ENCODE measurements around the gene ZNF22. TPM values are rescaled to one million over a fixed set of nuclear protein-coding genes. Genes with fewer than 3 reads are reported as not detected.

ZNF22 gene
- total and polyA plus RNA-seq, 2 of the 8 experiments (the other 6 are each of a cell fraction or from before 2014, with no cell fraction given): 18.2 to 45.2 TPM

DNA sequence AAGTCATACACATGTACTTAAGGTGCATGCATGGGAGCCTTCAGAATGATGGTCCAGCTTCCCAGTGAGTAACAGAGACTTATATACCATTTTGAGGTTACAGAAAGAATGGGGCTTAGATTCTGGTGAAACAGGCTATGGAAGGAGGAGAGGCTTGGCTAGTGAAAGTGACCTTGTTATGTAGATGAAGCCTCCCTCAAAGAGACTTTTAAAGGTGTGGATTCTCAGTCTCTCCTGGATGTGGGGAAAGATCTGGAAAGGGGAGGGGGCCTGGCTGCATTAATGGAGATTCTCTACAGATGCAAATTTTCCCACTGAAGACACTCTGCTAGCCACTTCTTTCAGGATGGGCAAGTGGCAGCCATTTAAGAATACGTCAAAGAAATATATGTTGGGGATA lies 35.6 kb upstream of the ZNF22 start:
- H3K9ac ChIP-seq (replicated peaks in 1 of 4; ENCODE audit: extremely low read depth in 1 of 4, low read depth in 3 of 4, low read length in 3 of 4): no peak overlapping the region
- POLR2A ChIA-PET (ENCODE audit: partially characterized antibody): interaction anchor here (0.9 to 3.5 kb wide), 10 partner anchors 9 to 35 kb away, joined by 3 to 17 read pairs (median 6); partner anchors contain the start of genes DEPP1 and ZNF22
- TF ChIP-seq SP4 (IDR thresholded peaks at IDR 0.05; ENCODE audit: low read length): no peak
- TF ChIP-seq SIN3A (conservative IDR thresholded peaks at IDR 0.05 in 1 of 2, IDR thresholded peaks at IDR 0.05 in 1 of 2; ENCODE audit: low read depth in 1 of 2, low read length in 2 of 2): no peak
- TF ChIP-seq SRF (IDR thresholded peaks at IDR 0.05; ENCODE audit: low read depth, low read length): no peak
- TF ChIP-seq RXRA (IDR thresholded peaks at IDR 0.05; ENCODE audit: insufficient read depth, low read depth, low read length): no peak
- no peak for TF ChIP-seq BCL11A (IDR thresholded peaks at IDR 0.05; ENCODE audit: low read depth in 2 of 2, low read length in 2 of 2)
- no peak for TF ChIP-seq SIRT6 (IDR thresholded peaks at IDR 0.05; ENCODE audit: low read length)
- no peak for TF ChIP-seq NANOG (IDR thresholded peaks at IDR 0.05; ENCODE audit: insufficient read depth, low read depth, low read length, poor library complexity, severe bottlenecking)
- TF ChIP-seq KDM5A (IDR thresholded peaks at IDR 0.05; ENCODE audit: low read length): no peak
- TF ChIP-seq TAF7 (optimal IDR thresholded peaks at IDR 0.05; ENCODE audit: borderline replicate concordance, low read depth, low read length): no peak
- no peak for TF ChIP-seq KDM1A (IDR thresholded peaks at IDR 0.05; ENCODE audit: borderline replicate concordance, low read length)
- TF ChIP-seq RAD21 (IDR thresholded peaks at IDR 0.05 in 1 of 2, conservative IDR thresholded peaks at IDR 0.05 in 1 of 2; ENCODE audit: low read depth in 2 of 2, low read length in 2 of 2): no peak
- TF ChIP-seq NRF1 (IDR thresholded peaks at IDR 0.05; ENCODE audit: low read depth, low read length): no peak
- no peak for TF ChIP-seq SP2 (IDR thresholded peaks at IDR 0.05; ENCODE audit: low read length)

More for the DNA sequence above, 35.6 kb upstream of the ZNF22 start:
- H2BK15ac ChIP-seq (ENCODE audit: low read length): no peak overlapping the region
- no peak overlapping the region for H4K5ac ChIP-seq (ENCODE audit: insufficient read length, low read depth, low read length)
- H4K20me1 ChIP-seq (replicated peaks in 1 of 2; ENCODE audit: control insufficient read depth in 1 of 2, insufficient read depth in 2 of 2, low read length in 2 of 2): peaks cover 0 to 2% of the 10 kb centered on the region in 2 experiments
- peak overlapping the region; percentile 35 to 54; a peak in 3 of 4 replicates for H3K4me2 ChIP-seq (ENCODE audit: insufficient read depth in 1 of 2, low read depth in 2 of 2, low read length in 2 of 2)
- DNase-seq (ENCODE audit: low read depth in 1 of 2, low spot score in 2 of 2) (peak in 1 of 2 experiments; percentile 30), FAIRE-seq (no peak)
- no peaks in the 10 kb centered on the region; a peak in 1 of 4 replicates for H3K79me2 ChIP-seq (ENCODE audit: control insufficient read depth in 1 of 2, insufficient read depth in 2 of 2, low read length in 2 of 2)
- peak overlapping the region; percentile 97; the same call in 1 of the 2 replicates for H2BK20ac ChIP-seq (ENCODE audit: low read length)
- H2AFZ ChIP-seq (ENCODE audit: low read length): no peak overlapping the region
- H3K18ac ChIP-seq (ENCODE audit: extremely low read depth, low read length): 0 out of 2 replicates have a peak overlapping the region, but pooled peaks have one; percentile 76
- H3K9me3 ChIP-seq (ENCODE audit: insufficient read depth in 2 of 2, low read depth in 1 of 2, low read length in 1 of 2): no peaks in the 10 kb centered on the region
- peak overlapping the region; percentile 82 for H4K91ac ChIP-seq (replicated peaks; ENCODE audit: insufficient read length, low read length)
- H3K36me3 ChIP-seq (ENCODE audit: control insufficient read depth in 2 of 4, insufficient read depth in 4 of 4, low read length in 3 of 4): no peaks in the 10 kb centered on the region; a peak in 1 of 8 replicates
- no peak overlapping the region for H4K8ac ChIP-seq (ENCODE audit: extremely low read depth, insufficient read depth, low read length)
- H3K79me1 ChIP-seq (ENCODE audit: low read depth, low read length): peaks cover 5% of the 10 kb centered on the region; the same call in 1 of the 2 replicates
- no peak overlapping the region for H3K27ac ChIP-seq (ENCODE audit: low read depth, low read length)
- H3K4me1 ChIP-seq (replicated peaks in 1 of 4; ENCODE audit: control insufficient read depth in 3 of 4, insufficient read depth in 4 of 4, low read length in 3 of 4): peaks cover 22 to 46% (median 31%) of the 10 kb centered on the region in 4 experiments
- H2BK12ac ChIP-seq (ENCODE audit: low read depth, low read length): 0 out of 2 replicates have a peak overlapping the region, but pooled peaks have one; percentile 55
- H3K4me3 ChIP-seq (ENCODE audit: extremely low read depth in 1 of 4, insufficient read depth in 2 of 4, low read depth in 3 of 4, low read length in 4 of 4): peak overlapping the region in 1 of 4 experiments; percentile 24; a peak in 1 of 8 replicates
- no peak overlapping the region for H3K23ac ChIP-seq (ENCODE audit: insufficient read length)
- peak overlapping the region; percentile 97 for H2BK120ac ChIP-seq (replicated peaks; ENCODE audit: low read depth, low read length)
- H2BK5ac ChIP-seq (ENCODE audit: low read depth, low read length): peak overlapping the region; percentile 94; the same call in 1 of the 2 replicates
- no peak overlapping the region for H3K56ac ChIP-seq (replicated peaks; ENCODE audit: insufficient read length, low read depth, low read length)
- H3K4ac ChIP-seq (replicated peaks; ENCODE audit: insufficient read length, low read depth, low read length): no peak overlapping the region
- CTCF ChIA-PET (ENCODE audit: partially characterized antibody): interaction anchor here (0.9 to 11.2 kb wide), 10 partner anchors 8 to 567 kb away, joined by 3 to 143 read pairs (median 16); partner anchors contain the start of gene DEPP1
- H2AK5ac ChIP-seq (ENCODE audit: low read depth, low read length): peak overlapping the region; percentile 94; the same call in 1 of the 2 replicates
- 91% methylated on average over 1 of the region's 1 CpG; no CpG with 5 or more reads in 1 of the 2 experiments for WGBS, 2 experiments (ENCODE audit: extremely low coverage in 1 of 2, insufficient coverage in 1 of 2, insufficient read length in 1 of 2, insufficient replicate concordance in 2 of 2, low coverage in 1 of 2, low lambda C conversion rate in 2 of 2, missing lambda C conversion rate in 1 of 2)
- H3K27me3 ChIP-seq (replicated peaks in 1 of 4; ENCODE audit: control insufficient read depth in 3 of 4, extremely low read depth in 1 of 4, insufficient read depth in 3 of 4, low read length in 3 of 4): peaks cover 0 to 6% (median 3%) of the 10 kb centered on the region in 4 experiments; a peak in 4 of 7 replicates
- H3K23me2 ChIP-seq (ENCODE audit: low read depth, low read length): peaks cover 3% of the 10 kb centered on the region; the same call in 1 of the 2 replicates
- no peak overlapping the region for H3K14ac ChIP-seq (ENCODE audit: insufficient read length)
